Measurements from ENCODE around the gene ARHGAP22.

The ARHGAP22 gene

GRCh38 chr10:48508791-48509772 is 95.8 kb downstream of the ARHGAP22 start:
- no peak for DNase-seq

GRCh38 chr10:48507933-48508790 is 96.7 kb downstream of the ARHGAP22 start:
- DNase-seq, result no peak

GRCh38 chr10:48507494-48507893 is 97.4 kb downstream of the ARHGAP22 start:
- no peak for DNase-seq

- DNase-seq, result peak; percentile 41
Observed at GRCh38 chr10:48506147-48506917, 98.5 kb downstream of the ARHGAP22 start.

GRCh38 chr10:48505394-48506112 is 99.3 kb downstream of the ARHGAP22 start:
- DNase-seq, result no peak

- no peak for DNase-seq
Observed at GRCh38 chr10:48504141-48504885, 100.6 kb downstream of the ARHGAP22 start.

GRCh38 chr10:48503293-48503911 is 101.5 kb downstream of the ARHGAP22 start:
- no peak for DNase-seq

GRCh38 chr10:48502791-48503190 is 102.1 kb downstream of the ARHGAP22 start:
- no peak for DNase-seq

- DNase-seq, result no peak
Observed at GRCh38 chr10:48501787-48502771, 102.8 kb downstream of the ARHGAP22 start.

GRCh38 chr10:48501226-48501625 is 103.6 kb downstream of the ARHGAP22 start:
- no peak for DNase-seq

GRCh38 chr10:48500771-48501170 is 104.1 kb downstream of the ARHGAP22 start:
- DNase-seq, result no peak

- DNase-seq, result no peak
Observed at GRCh38 chr10:48498940-48499510, 105.8 kb downstream of the ARHGAP22 start.

- no peak for DNase-seq
Observed at GRCh38 chr10:48497780-48498770, 106.8 kb downstream of the ARHGAP22 start.

- no peak for DNase-seq
Observed at GRCh38 chr10:48496831-48497779, 107.8 kb downstream of the ARHGAP22 start.

GRCh38 chr10:48496105-48496830 is 108.6 kb downstream of the ARHGAP22 start:
- DNase-seq, result no peak
